ENCODE results near the gene SNTG2. TPM values are rescaled to one million over a fixed set of nuclear protein-coding genes. Genes with fewer than 3 reads are reported as not detected.

Gene SNTG2
- total RNA-seq, 1 experiment from 2014 or later: not detected

DNA sequence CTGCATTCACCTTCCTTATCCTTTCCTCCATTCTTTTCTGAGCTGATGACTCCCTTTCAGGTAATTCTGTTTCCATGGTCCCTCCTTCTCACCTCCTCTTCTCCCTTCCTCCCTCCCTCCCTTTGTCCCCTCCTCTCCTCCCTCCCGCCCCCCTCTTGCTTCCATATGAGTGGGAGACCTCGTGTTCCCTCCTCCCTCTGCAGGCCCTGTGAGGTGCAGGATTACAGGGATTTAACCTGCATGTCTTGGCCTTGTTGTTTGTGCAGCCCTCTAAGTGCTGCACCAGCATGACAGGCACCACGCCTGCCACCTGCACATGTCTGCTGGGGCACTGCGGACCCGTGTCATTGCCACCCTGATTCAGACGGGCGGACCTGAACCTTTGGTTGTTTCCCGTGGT is 103.1 kb downstream of the SNTG2 start:
- H3K27ac Mint-ChIP-seq (ENCODE audit: unreplicated experiment): no peak overlapping the region
- ChIA-PET CTCF (no interaction called here), POLR2A (no interaction called here)
- H3K4me1 ChIP-seq: no peaks in the 10 kb centered on the region
- no TSS peak for BruUV-seq (replicated peaks)
- no peaks in the 10 kb centered on the region for H3K9me3 Mint-ChIP-seq (ENCODE audit: unreplicated experiment)
- no peaks in the 10 kb centered on the region for H3K27me3 ChIP-seq (replicated peaks; ENCODE audit: control insufficient read depth, insufficient read depth, low read length)
- intact Hi-C loops (cut with micrococcal nuclease; ENCODE audit: unreplicated experiment): no loop called here
- H3K27me3 Mint-ChIP-seq (ENCODE audit: insufficient read depth, unreplicated experiment): peaks cover 7% of the 10 kb centered on the region
- no peak for DNase-seq
- H3K36me3 Mint-ChIP-seq (ENCODE audit: insufficient read depth, unreplicated experiment): no peaks in the 10 kb centered on the region
- H3K4me1 Mint-ChIP-seq (ENCODE audit: low read depth, unreplicated experiment): no peaks in the 10 kb centered on the region
- H3K9me3 ChIP-seq: no peaks in the 10 kb centered on the region
- H3K36me3 ChIP-seq (ENCODE audit: control insufficient read depth, insufficient read depth, low read length): no peaks in the 10 kb centered on the region
- H3K4me3 Mint-ChIP-seq (ENCODE audit: unreplicated experiment): no peak overlapping the region
- TF ChIP-seq, protein P1, sequence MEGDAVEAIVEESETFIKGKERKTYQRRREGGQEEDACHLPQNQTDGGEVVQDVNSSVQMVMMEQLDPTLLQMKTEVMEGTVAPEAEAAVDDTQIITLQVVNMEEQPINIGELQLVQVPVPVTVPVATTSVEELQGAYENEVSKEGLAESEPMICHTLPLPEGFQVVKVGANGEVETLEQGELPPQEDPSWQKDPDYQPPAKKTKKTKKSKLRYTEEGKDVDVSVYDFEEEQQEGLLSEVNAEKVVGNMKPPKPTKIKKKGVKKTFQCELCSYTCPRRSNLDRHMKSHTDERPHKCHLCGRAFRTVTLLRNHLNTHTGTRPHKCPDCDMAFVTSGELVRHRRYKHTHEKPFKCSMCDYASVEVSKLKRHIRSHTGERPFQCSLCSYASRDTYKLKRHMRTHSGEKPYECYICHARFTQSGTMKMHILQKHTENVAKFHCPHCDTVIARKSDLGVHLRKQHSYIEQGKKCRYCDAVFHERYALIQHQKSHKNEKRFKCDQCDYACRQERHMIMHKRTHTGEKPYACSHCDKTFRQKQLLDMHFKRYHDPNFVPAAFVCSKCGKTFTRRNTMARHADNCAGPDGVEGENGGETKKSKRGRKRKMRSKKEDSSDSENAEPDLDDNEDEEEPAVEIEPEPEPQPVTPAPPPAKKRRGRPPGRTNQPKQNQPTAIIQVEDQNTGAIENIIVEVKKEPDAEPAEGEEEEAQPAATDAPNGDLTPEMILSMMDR (IDR thresholded peaks at IDR 0.05; ENCODE audit: insufficient read depth in 1 of 2, low read depth in 1 of 2, low read length in 1 of 2, severe bottlenecking in 1 of 2, unreplicated experiment in 1 of 2): no peak
- no peak overlapping the region for H3K4me3 ChIP-seq (ENCODE audit: low read depth, low read length)

DNA sequence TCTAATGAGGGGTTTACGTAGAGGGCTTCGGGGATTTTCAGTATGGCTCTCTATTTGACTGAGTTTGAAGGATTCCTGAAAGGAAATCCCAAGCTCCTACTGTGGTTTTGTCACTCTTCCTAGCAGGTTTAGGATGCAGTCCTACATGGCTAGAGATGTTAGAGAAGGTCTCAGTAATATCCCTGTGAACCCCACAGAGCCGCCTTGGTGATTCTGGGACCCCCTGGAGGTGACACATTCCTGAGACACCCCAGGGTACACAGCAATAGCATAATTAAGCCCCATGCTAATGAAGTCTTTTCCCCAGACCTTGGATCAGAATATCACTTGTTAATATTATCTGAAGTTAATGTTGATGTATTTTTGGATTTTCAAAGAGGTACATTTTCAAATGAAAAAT is 103.8 kb downstream of the SNTG2 start:
- Mint-ChIP-seq H3K27ac (ENCODE audit: unreplicated experiment) (no peak overlapping the region), H3K27me3 (ENCODE audit: insufficient read depth, unreplicated experiment) (peaks cover 7% of the 10 kb centered on the region), H3K9me3 (ENCODE audit: unreplicated experiment) (no peaks in the 10 kb centered on the region), H3K36me3 (ENCODE audit: insufficient read depth, unreplicated experiment) (no peaks in the 10 kb centered on the region), H3K4me3 (ENCODE audit: unreplicated experiment) (no peak overlapping the region), H3K4me1 (ENCODE audit: low read depth, unreplicated experiment) (no peaks in the 10 kb centered on the region)
- no peaks in the 10 kb centered on the region for H3K27me3 ChIP-seq (replicated peaks; ENCODE audit: control insufficient read depth, insufficient read depth, low read length)
- no peak for DNase-seq
- H3K9me3 ChIP-seq: no peaks in the 10 kb centered on the region
- TF ChIP-seq, protein P1 (IDR thresholded peaks at IDR 0.05; ENCODE audit: insufficient read depth in 1 of 2, low read depth in 1 of 2, low read length in 1 of 2, severe bottlenecking in 1 of 2, unreplicated experiment in 1 of 2): no peak
- ChIA-PET CTCF (no interaction called here), POLR2A (no interaction called here)
- no peak overlapping the region for H3K4me3 ChIP-seq (ENCODE audit: low read depth, low read length)
- no peaks in the 10 kb centered on the region for H3K36me3 ChIP-seq (ENCODE audit: control insufficient read depth, insufficient read depth, low read length)
- no peaks in the 10 kb centered on the region for H3K4me1 ChIP-seq
- intact Hi-C loops (cut with micrococcal nuclease; ENCODE audit: unreplicated experiment): no loop called here
- BruUV-seq (replicated peaks): no TSS peak

DNA sequence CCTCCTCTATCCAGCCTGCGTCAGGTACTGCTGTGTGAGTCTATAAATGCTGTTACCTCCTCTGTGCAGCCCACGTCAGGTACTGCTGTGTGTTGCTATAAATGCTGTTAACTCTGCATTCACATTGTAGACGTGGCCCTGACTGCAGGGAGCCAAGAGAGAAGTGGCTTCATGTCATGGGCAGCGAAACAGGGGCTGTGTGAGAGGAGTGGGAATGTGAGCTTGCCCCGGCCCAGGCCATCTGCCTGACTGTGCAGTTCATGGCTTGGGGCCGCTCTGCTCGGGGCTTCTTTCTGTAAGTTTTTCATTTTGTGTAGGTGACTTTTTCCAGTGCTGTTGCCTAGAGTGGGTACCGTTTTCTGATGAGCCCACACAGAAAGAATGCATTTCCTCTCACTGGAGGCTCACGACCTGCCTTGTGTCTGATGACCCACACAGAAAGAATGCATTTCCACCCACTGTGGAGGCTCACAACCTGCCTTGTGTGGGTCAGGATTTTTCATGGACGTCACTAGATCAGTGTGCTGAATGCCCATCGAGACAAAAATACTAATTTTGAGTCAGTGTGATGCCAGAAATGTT is 104.5 kb downstream of the SNTG2 start:
- Mint-ChIP-seq H3K27ac (ENCODE audit: unreplicated experiment) (no peak overlapping the region), H3K9me3 (ENCODE audit: unreplicated experiment) (no peaks in the 10 kb centered on the region), H3K4me3 (ENCODE audit: unreplicated experiment) (no peak overlapping the region), H3K36me3 (ENCODE audit: insufficient read depth, unreplicated experiment) (no peaks in the 10 kb centered on the region), H3K4me1 (ENCODE audit: low read depth, unreplicated experiment) (no peaks in the 10 kb centered on the region), H3K27me3 (ENCODE audit: insufficient read depth, unreplicated experiment) (peaks cover 7% of the 10 kb centered on the region)
- intact Hi-C loops (cut with micrococcal nuclease; ENCODE audit: unreplicated experiment): no loop called here
- no peaks in the 10 kb centered on the region for H3K36me3 ChIP-seq (ENCODE audit: control insufficient read depth, insufficient read depth, low read length)
- BruUV-seq (replicated peaks): no TSS peak
- POLR2A ChIA-PET: no interaction called here
- no peaks in the 10 kb centered on the region for H3K4me1 ChIP-seq
- H3K4me3 ChIP-seq (ENCODE audit: low read depth, low read length): no peak overlapping the region
- DNase-seq: no peak
- TF ChIP-seq, protein P1 (IDR thresholded peaks at IDR 0.05; ENCODE audit: insufficient read depth in 1 of 2, low read depth in 1 of 2, low read length in 1 of 2, severe bottlenecking in 1 of 2, unreplicated experiment in 1 of 2): no peak
- CTCF ChIA-PET: no interaction called here
- H3K9me3 ChIP-seq: no peaks in the 10 kb centered on the region
- H3K27me3 ChIP-seq (replicated peaks; ENCODE audit: control insufficient read depth, insufficient read depth, low read length): no peaks in the 10 kb centered on the region
